ENCODE results near the gene FUT6. TPM values are rescaled to one million over a fixed set of nuclear protein-coding genes. Genes with fewer than 3 reads are reported as not detected.
"Not testable (repeated sequence)": the region's sequence is repeated elsewhere in the genome, so short reads cannot be mapped to it uniquely, and the experiment has no call there.

The FUT6 gene
- total RNA-seq, 1 donor from 2014 or later: not detected

- no peaks in the 10 kb centered on the region for H4K20me1 ChIP-seq (ENCODE audit: low read depth)
- no peaks in the 10 kb centered on the region for H3K36me3 ChIP-seq
- no peak overlapping the region for H3K4me2 ChIP-seq
- H3K4me1 ChIP-seq: no peaks in the 10 kb centered on the region
- no peaks in the 10 kb centered on the region for H3K4me1 Mint-ChIP-seq
- H3K27ac ChIP-seq: no peak overlapping the region
- no peak for TF ChIP-seq EZH2phosphoT487 (IDR thresholded peaks at IDR 0.05)
- no peak for TF ChIP-seq EZH2 (IDR thresholded peaks at IDR 0.05)
- TF ChIP-seq CTCF (IDR thresholded peaks at IDR 0.05): no peak
- no peaks in the 10 kb centered on the region for H3F3A ChIP-seq (ENCODE audit: low read depth)
- no peak for DNase-seq (ENCODE audit: low spot score)
- no peak overlapping the region for H3K27ac Mint-ChIP-seq
- no peak overlapping the region for H3K4me3 ChIP-seq
- H3K9ac ChIP-seq: no peak overlapping the region
- H3K4me3 Mint-ChIP-seq: no peak overlapping the region
- peaks cover 11% of the 10 kb centered on the region for H3K27me3 Mint-ChIP-seq (ENCODE audit: insufficient read depth, low read depth)
- no peaks in the 10 kb centered on the region for H3K9me3 ChIP-seq (ENCODE audit: low read depth)
- H3K79me2 ChIP-seq (ENCODE audit: low read depth): no peaks in the 10 kb centered on the region
- peaks cover 6% of the 10 kb centered on the region for H3K9me3 Mint-ChIP-seq
- no peak overlapping the region for H2AFZ ChIP-seq (replicated peaks)
- no peaks in the 10 kb centered on the region for H3K27me3 ChIP-seq
- H3K36me3 Mint-ChIP-seq: no peaks in the 10 kb centered on the region
Observed at GRCh38 chr19:5844456-5845433, 5.2 kb upstream of the FUT6 start.

GRCh38 chr19:5843295-5843927 lies 3.9 kb upstream of the FUT6 start:
- Mint-ChIP-seq H3K36me3 (no peaks in the 10 kb centered on the region), H3K4me1 (no peaks in the 10 kb centered on the region), H3K27ac (no peak overlapping the region), H3K4me3 (no peak overlapping the region), H3K27me3 (ENCODE audit: insufficient read depth, low read depth) (peaks cover 11% of the 10 kb centered on the region), H3K9me3 (peaks cover 6% of the 10 kb centered on the region)
- Histone ChIP-seq H3K4me3 (no peak overlapping the region), H3K79me2 (ENCODE audit: low read depth) (no peaks in the 10 kb centered on the region), H3K9ac (no peak overlapping the region), H3K27me3 (no peaks in the 10 kb centered on the region), H3K36me3 (no peaks in the 10 kb centered on the region), H4K20me1 (ENCODE audit: low read depth) (no peaks in the 10 kb centered on the region), H3K27ac (no peak overlapping the region), H3K4me1 (no peaks in the 10 kb centered on the region), H3K4me2 (no peak overlapping the region), H3K9me3 (ENCODE audit: low read depth) (no peaks in the 10 kb centered on the region), H3F3A (ENCODE audit: low read depth) (no peaks in the 10 kb centered on the region), H2AFZ (replicated peaks) (no peak overlapping the region)
- no peak for TF ChIP-seq EZH2phosphoT487 (IDR thresholded peaks at IDR 0.05)
- TF ChIP-seq CTCF (IDR thresholded peaks at IDR 0.05): no peak
- no peak for TF ChIP-seq EZH2 (IDR thresholded peaks at IDR 0.05)
- no peak for DNase-seq (ENCODE audit: low spot score)

- not testable (repeated sequence) for H3K27ac ChIP-seq; H3K4me3 Mint-ChIP-seq; H3K4me3 ChIP-seq; H4K20me1 ChIP-seq (ENCODE audit: low read depth); H3F3A ChIP-seq (ENCODE audit: low read depth); H3K27me3 ChIP-seq; H3K4me2 ChIP-seq; H3K27ac Mint-ChIP-seq; H3K36me3 Mint-ChIP-seq; H2AFZ ChIP-seq (replicated peaks); H3K9me3 Mint-ChIP-seq; H3K79me2 ChIP-seq (ENCODE audit: low read depth); H3K36me3 ChIP-seq; DNase-seq (ENCODE audit: low spot score); H3K4me1 ChIP-seq; H3K9ac ChIP-seq; H3K9me3 ChIP-seq (ENCODE audit: low read depth); H3K4me1 Mint-ChIP-seq
- peaks cover 13% of the 10 kb centered on the region for H3K27me3 Mint-ChIP-seq (ENCODE audit: insufficient read depth, low read depth)
Observed at GRCh38 chr19:5841735-5842111, 2.2 kb upstream of the FUT6 start.
